ENCODE measurements around the gene PARD3B. TPM values are rescaled to one million over a fixed set of nuclear protein-coding genes. Genes with fewer than 3 reads are reported as not detected.

Gene PARD3B
- total RNA-seq, 1 experiment from 2014 or later, result 2.0 TPM

- Histone ChIP-seq H3K36me3 (ENCODE audit: control insufficient read depth in 1 of 2, insufficient read depth in 2 of 2, low read length in 2 of 2) (no peaks in the 10 kb centered on the region), H3K4me3 (replicated peaks in 1 of 2; ENCODE audit: low read depth in 1 of 2, low read length in 2 of 2) (no peak overlapping the region), H3K4me2 (ENCODE audit: low read length) (no peak overlapping the region), H3K9ac (ENCODE audit: low read length) (no peak overlapping the region), H2AFZ (ENCODE audit: low read depth, low read length, poor library complexity, severe bottlenecking) (no peak overlapping the region), H3K9me2 (ENCODE audit: insufficient read depth) (no peaks in the 10 kb centered on the region), H3K9me3 (ENCODE audit: control insufficient read depth in 1 of 2, insufficient read depth in 1 of 2, low read depth in 1 of 2, low read length in 2 of 2) (no peaks in the 10 kb centered on the region), H3K79me2 (ENCODE audit: insufficient read depth, low read length) (no peaks in the 10 kb centered on the region), H3K4me1 (ENCODE audit: control insufficient read depth in 1 of 2, insufficient read depth in 2 of 2, low read length in 2 of 2) (no peaks in the 10 kb centered on the region), H3K27ac (ENCODE audit: low read depth, low read length) (no peak overlapping the region), H3K27me3 (ENCODE audit: insufficient read depth, low read length) (no peaks in the 10 kb centered on the region; the same call in 1 of the 2 replicates), H4K20me1 (ENCODE audit: insufficient read depth) (no peaks in the 10 kb centered on the region)
- CTCF ChIA-PET, result no interaction called here
- no TSS peak for BruUV-seq (replicated peaks)
- intact Hi-C loops (cut with micrococcal nuclease), result no loop called here
- DNase-seq (ENCODE audit: low read depth, low spot score) (no peak), ATAC-seq (no peak)
- no peak for TF ChIP-seq ZFX (IDR thresholded peaks at IDR 0.05)
- no peak for TF ChIP-seq ZNF274 (IDR thresholded peaks at IDR 0.05; ENCODE audit: low read depth, low read length)
- no peak for TF ChIP-seq JUND (IDR thresholded peaks at IDR 0.05)
- no peak for TF ChIP-seq EGR1 (IDR thresholded peaks at IDR 0.05; ENCODE audit: low read depth)
- RAD21 ChIA-PET (ENCODE audit: low non-redundant PET in 1 of 2, low total read pairs in 2 of 2, uncharacterized antibody in 2 of 2, unreplicated experiment in 2 of 2), result no interaction called here
- POLR2A ChIA-PET, result no interaction called here
Observed at GRCh38 chr2:205087862-205088261, 542.6 kb downstream of the PARD3B start.

GRCh38 chr2:205089958-205090357 lies 544.7 kb downstream of the PARD3B start:
- no peak overlapping the region for H3K27ac ChIP-seq (ENCODE audit: low read depth, low read length)
- H2AFZ ChIP-seq (ENCODE audit: low read depth, low read length, poor library complexity, severe bottlenecking), result no peak overlapping the region
- no peak overlapping the region for H3K4me3 ChIP-seq (replicated peaks in 1 of 2; ENCODE audit: low read depth in 1 of 2, low read length in 2 of 2)
- no peaks in the 10 kb centered on the region for H3K4me1 ChIP-seq (ENCODE audit: control insufficient read depth in 1 of 2, insufficient read depth in 2 of 2, low read length in 2 of 2)
- H3K27me3 ChIP-seq (ENCODE audit: insufficient read depth, low read length), result no peaks in the 10 kb centered on the region
- H3K79me2 ChIP-seq (ENCODE audit: insufficient read depth, low read length), result no peaks in the 10 kb centered on the region
- no peaks in the 10 kb centered on the region for H4K20me1 ChIP-seq (ENCODE audit: insufficient read depth)
- DNase-seq (ENCODE audit: low read depth, low spot score), result no peak
- no TSS peak for BruUV-seq (replicated peaks)
- ChIA-PET POLR2A (no interaction called here), RAD21 (ENCODE audit: low non-redundant PET in 1 of 2, low total read pairs in 2 of 2, uncharacterized antibody in 2 of 2, unreplicated experiment in 2 of 2) (no interaction called here), CTCF (no interaction called here)
- intact Hi-C loops (cut with micrococcal nuclease), result no loop called here
- no peak for TF ChIP-seq JUND (IDR thresholded peaks at IDR 0.05)
- no peak for TF ChIP-seq ZFX (IDR thresholded peaks at IDR 0.05)
- TF ChIP-seq CTCF (IDR thresholded peaks at IDR 0.05 in 2 of 3, conservative IDR thresholded peaks at IDR 0.05 in 1 of 3; ENCODE audit: borderline replicate concordance in 1 of 3, insufficient read depth in 1 of 3, low read depth in 2 of 3, low read length in 2 of 3), result no peak
- TF ChIP-seq EZH2 (IDR thresholded peaks at IDR 0.05), result no peak
- TF ChIP-seq ATF3 (IDR thresholded peaks at IDR 0.05), result no peak
- TF ChIP-seq EZH2phosphoT487 (IDR thresholded peaks at IDR 0.05; ENCODE audit: borderline replicate concordance), result no peak
- TF ChIP-seq POLR2A (IDR thresholded peaks at IDR 0.05; ENCODE audit: borderline replicate concordance, extremely low read depth, insufficient read depth, insufficient read length), result no peak
- no peak for TF ChIP-seq SIN3A (IDR thresholded peaks at IDR 0.05; ENCODE audit: low read depth)
- no peak for TF ChIP-seq CEBPB (IDR thresholded peaks at IDR 0.05; ENCODE audit: low read depth)
- H3K9me3 ChIP-seq (ENCODE audit: control insufficient read depth in 1 of 2, insufficient read depth in 1 of 2, low read depth in 1 of 2, low read length in 2 of 2), result no peaks in the 10 kb centered on the region
- ATAC-seq, result no peak
- no peaks in the 10 kb centered on the region for H3K36me3 ChIP-seq (ENCODE audit: control insufficient read depth in 1 of 2, insufficient read depth in 2 of 2, low read length in 2 of 2)
- no peak overlapping the region for H3K9ac ChIP-seq (ENCODE audit: low read length)
- no peaks in the 10 kb centered on the region for H3K9me2 ChIP-seq (ENCODE audit: insufficient read depth)
- no peak overlapping the region for H3K4me2 ChIP-seq (ENCODE audit: low read length)
